Measurements from ENCODE around the gene DENND2A.

GRCh38 chr7:140484479-140484878 lies 156.1 kb downstream of the DENND2A start:
- no peak for TF ChIP-seq CTCF (IDR thresholded peaks at IDR 0.05)
- no peak for TF ChIP-seq HMGXB4 (CRISPR knock-in tag; IDR thresholded peaks at IDR 0.05)
- TF ChIP-seq, protein P1, sequence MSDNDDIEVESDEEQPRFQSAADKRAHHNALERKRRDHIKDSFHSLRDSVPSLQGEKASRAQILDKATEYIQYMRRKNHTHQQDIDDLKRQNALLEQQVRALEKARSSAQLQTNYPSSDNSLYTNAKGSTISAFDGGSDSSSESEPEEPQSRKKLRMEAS (CRISPR knock-in tag; IDR thresholded peaks at IDR 0.05): no peak
- no peak for TF ChIP-seq FOXJ3 (CRISPR knock-in tag; IDR thresholded peaks at IDR 0.05; ENCODE audit: borderline replicate concordance)
